Measurements from ENCODE around the gene MAP3K12. TPM values are rescaled to one million over a fixed set of nuclear protein-coding genes. Genes with fewer than 3 reads are reported as not detected.
A peak's percentile ranks its signal among the peaks of the same experiment; 100 is the strongest.

The MAP3K12 gene
- total and polyA plus RNA-seq, 2 of the 8 experiments (the other 6 are each of a cell fraction or from before 2014, with no cell fraction given): 23.4 to 42.7 TPM

GRCh38 chr12:53474819-53475218, 24.4 kb downstream of the MAP3K12 start (continued):
- TF ChIP-seq CHD7 (IDR thresholded peaks at IDR 0.05; ENCODE audit: insufficient replicate concordance, low read length): no peak
- TF ChIP-seq POLR2AphosphoS5 (IDR thresholded peaks at IDR 0.05; ENCODE audit: low read depth, low read length): 0 out of 2 replicates have a peak, but pooled peaks have one; percentile 29
